ENCODE data around the gene AADACL2. TPM values are rescaled to one million over a fixed set of nuclear protein-coding genes. Genes with fewer than 3 reads are reported as not detected.

AADACL2 gene
- polyA plus RNA-seq, 4 donors: not detected

DNA sequence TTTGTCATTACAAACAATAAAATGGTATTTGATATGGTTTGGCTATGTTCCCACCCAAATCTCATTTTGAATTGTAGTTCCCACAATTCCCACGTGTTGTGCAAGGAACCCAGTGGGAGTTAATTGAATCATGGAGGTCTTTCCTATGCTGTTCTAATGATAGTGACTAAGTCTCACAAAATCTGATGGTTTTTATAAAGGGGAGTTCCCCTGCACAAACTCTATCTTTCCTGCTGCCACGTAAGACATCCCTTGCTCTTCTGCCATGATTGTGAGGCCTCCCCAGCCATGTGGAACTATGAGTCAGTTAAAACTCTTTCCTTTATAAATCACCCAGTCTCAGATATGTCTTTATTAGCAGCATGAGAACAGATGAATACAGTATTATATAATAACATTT, 64.7 kb downstream of the AADACL2 start:
- DNase-seq (ENCODE audit: low read depth in 4 of 4, low spot score in 2 of 4): no peak

DNA sequence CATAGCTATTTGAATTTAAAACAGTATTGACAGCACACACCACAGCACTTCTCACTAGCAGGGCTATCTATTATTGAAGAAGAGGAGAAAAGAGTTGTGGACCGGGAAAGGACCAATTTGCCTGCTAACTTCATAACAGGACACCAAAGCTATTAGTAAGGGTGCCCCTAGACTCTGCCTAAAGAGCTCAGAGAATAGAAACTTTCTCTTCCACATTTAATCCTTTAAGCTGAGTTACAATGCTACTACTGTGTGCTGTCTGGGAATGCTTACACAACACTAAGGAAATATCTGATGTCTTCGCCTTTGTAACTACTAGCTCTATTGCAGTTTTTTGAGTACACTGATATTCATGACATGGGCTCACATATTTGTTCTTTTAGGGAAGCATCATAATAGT, 66.7 kb downstream of the AADACL2 start:
- no peak for DNase-seq (ENCODE audit: low read depth in 4 of 4, low spot score in 2 of 4)

DNA sequence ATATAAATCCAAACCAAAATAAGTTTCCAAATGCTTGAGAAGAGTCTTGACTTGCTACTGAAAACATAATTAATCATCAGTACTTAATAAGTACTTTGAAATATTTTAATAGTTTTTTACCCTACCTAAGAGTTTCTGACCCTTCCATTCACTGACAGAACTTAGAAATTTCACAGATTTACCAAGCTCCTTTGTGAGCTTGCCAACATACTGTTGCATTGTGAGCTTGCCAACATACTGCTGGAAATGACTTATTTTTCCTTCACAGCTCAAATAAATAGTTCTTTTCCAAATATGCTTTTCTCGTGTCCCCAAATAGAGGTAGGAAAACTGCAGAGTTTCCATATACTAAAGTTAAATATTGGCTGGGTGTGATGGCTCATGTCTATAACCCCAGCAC, 70.5 kb downstream of the AADACL2 start:
- no peak for DNase-seq (ENCODE audit: low read depth in 4 of 4, low spot score in 2 of 4)

DNA sequence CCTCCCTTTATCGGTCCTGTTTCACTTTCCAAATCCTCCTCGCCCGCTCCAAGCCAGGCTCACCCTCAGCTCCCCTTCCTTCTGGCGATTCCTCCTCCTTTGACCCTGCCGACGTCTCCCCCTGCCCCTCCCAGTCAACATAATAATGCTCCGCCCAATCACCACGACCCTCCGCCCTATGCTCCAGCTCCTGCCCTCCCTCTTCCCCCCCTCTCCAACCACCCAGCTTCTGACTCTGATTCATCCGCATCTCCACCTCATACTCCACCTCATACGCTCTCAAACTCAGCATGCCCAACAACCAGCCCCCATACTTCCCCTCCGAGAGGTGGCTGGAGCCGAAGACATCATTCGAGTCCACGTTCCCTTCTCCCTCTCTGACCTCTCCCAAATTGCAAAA, 73.1 kb downstream of the AADACL2 start:
- no peak for DNase-seq (ENCODE audit: low read depth in 4 of 4, low spot score in 2 of 4)

Other genes starting within 250 kb of the AADACL2 start
- 1 to 10 TPM in 1 of 4 donors, under 1 TPM in 2, not detected in 1; 0.17 to 1.9 (median 0.17) TPM for gene AADAC, start 80.2 kb downstream of the AADACL2 start, polyA plus RNA-seq (ENCODE audit: insufficient read length in 4 of 4)
- gene SUCNR1, start 139.7 kb downstream of the AADACL2 start, polyA plus RNA-seq (ENCODE audit: insufficient read length in 4 of 4): 10 to 100 TPM in 1 of 4 donors, 1 to 10 TPM in 3; 4.0 to 14.9 (median 9.2) TPM